ENCODE results near the gene ITGB5.

The ITGB5 gene

DNA sequence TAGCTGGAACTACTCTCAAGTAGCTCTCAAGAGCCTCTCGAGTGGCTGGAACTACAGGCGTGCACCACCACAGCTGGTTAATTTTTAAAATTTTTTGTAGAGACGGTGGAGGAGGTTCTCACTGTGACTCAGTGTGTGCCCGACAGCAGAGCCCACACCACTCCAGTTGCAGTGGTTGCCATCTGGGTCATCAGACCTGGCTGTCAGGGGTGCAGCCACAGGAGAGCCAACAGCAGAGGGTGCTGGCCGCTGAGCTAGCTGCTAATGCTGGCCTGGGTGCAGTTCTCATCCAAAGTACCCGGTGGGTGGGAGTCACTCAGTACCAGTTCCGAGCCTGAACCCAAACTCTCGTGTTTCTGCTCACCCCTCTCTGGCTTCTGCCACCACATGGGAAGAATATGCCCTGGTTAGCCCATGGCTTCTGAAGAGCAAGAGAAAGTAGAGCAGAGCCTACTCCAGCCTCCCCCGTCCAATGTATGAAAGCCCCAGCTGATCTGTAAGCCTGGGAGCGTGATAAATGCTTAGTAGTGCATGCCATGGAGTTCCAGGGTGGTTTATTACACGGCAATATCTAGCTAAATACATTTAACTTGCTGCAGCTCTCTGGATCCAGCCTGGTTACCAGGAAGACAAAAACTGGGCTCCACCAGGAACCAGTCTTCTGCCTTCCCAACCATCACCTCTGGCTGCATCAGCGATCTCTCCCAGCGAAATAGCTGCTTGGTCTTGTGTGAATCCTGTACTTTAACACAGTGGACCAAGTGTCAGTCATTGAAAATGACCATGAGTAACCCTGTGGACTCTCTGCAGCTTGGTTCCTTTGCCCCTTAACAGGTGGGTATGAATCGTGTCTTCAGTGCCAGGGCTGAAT, 139.8 kb downstream of the ITGB5 start:
- no peaks in the 10 kb centered on the region for H4K20me1 ChIP-seq (ENCODE audit: insufficient read depth, low read length)
- H3K9ac ChIP-seq (ENCODE audit: low read length) = no peak overlapping the region
- no peaks in the 10 kb centered on the region for H3K9me3 ChIP-seq (ENCODE audit: low read length)
- no peaks in the 10 kb centered on the region for H3K4me1 ChIP-seq (ENCODE audit: insufficient read depth, low read length, severe bottlenecking)
- H3K9me2 ChIP-seq (ENCODE audit: low read depth, low read length) = no peaks in the 10 kb centered on the region
- H3K79me2 ChIP-seq (ENCODE audit: insufficient read depth, low read length) = no peaks in the 10 kb centered on the region
- no peak overlapping the region for H3K27ac ChIP-seq (ENCODE audit: low read depth, low read length, poor library complexity, severe bottlenecking)
- no peak overlapping the region for H2AFZ ChIP-seq (ENCODE audit: low read length)
- no peaks in the 10 kb centered on the region for H3F3A ChIP-seq (ENCODE audit: insufficient read depth, low read length)
- peaks cover 44% of the 10 kb centered on the region for H3K36me3 ChIP-seq (ENCODE audit: insufficient read depth, low read length)
- TF ChIP-seq EZH2 (IDR thresholded peaks at IDR 0.05; ENCODE audit: borderline replicate concordance, low read length) = no peak
- TF ChIP-seq, protein P1, sequence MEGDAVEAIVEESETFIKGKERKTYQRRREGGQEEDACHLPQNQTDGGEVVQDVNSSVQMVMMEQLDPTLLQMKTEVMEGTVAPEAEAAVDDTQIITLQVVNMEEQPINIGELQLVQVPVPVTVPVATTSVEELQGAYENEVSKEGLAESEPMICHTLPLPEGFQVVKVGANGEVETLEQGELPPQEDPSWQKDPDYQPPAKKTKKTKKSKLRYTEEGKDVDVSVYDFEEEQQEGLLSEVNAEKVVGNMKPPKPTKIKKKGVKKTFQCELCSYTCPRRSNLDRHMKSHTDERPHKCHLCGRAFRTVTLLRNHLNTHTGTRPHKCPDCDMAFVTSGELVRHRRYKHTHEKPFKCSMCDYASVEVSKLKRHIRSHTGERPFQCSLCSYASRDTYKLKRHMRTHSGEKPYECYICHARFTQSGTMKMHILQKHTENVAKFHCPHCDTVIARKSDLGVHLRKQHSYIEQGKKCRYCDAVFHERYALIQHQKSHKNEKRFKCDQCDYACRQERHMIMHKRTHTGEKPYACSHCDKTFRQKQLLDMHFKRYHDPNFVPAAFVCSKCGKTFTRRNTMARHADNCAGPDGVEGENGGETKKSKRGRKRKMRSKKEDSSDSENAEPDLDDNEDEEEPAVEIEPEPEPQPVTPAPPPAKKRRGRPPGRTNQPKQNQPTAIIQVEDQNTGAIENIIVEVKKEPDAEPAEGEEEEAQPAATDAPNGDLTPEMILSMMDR (IDR thresholded peaks at IDR 0.05; ENCODE audit: low read length) = no peak
- H3K27me3 ChIP-seq (ENCODE audit: insufficient read depth, low read length) = no peaks in the 10 kb centered on the region
- no peak overlapping the region for H3K4me3 ChIP-seq (ENCODE audit: low read depth, low read length, poor library complexity, severe bottlenecking)
- H3K4me2 ChIP-seq (ENCODE audit: low read length) = no peak overlapping the region

- no peaks in the 10 kb centered on the region for H3F3A ChIP-seq (ENCODE audit: insufficient read depth, low read length)
- no peak overlapping the region for H2AFZ ChIP-seq (ENCODE audit: low read length)
- H3K4me2 ChIP-seq (ENCODE audit: low read length) = no peak overlapping the region
- H3K27ac ChIP-seq (ENCODE audit: low read depth, low read length, poor library complexity, severe bottlenecking) = no peak overlapping the region
- no peak overlapping the region for H3K4me3 ChIP-seq (ENCODE audit: low read depth, low read length, poor library complexity, severe bottlenecking)
- H3K79me2 ChIP-seq (ENCODE audit: insufficient read depth, low read length) = no peaks in the 10 kb centered on the region
- no peaks in the 10 kb centered on the region for H3K27me3 ChIP-seq (ENCODE audit: insufficient read depth, low read length)
- no peaks in the 10 kb centered on the region for H3K4me1 ChIP-seq (ENCODE audit: insufficient read depth, low read length, severe bottlenecking)
- TF ChIP-seq, protein P1 (IDR thresholded peaks at IDR 0.05; ENCODE audit: low read length) = no peak
- no peak for TF ChIP-seq EZH2 (IDR thresholded peaks at IDR 0.05; ENCODE audit: borderline replicate concordance, low read length)
- H3K9ac ChIP-seq (ENCODE audit: low read length) = no peak overlapping the region
- H3K9me3 ChIP-seq (ENCODE audit: low read length) = no peaks in the 10 kb centered on the region
- H3K9me2 ChIP-seq (ENCODE audit: low read depth, low read length) = no peaks in the 10 kb centered on the region
- no peaks in the 10 kb centered on the region for H4K20me1 ChIP-seq (ENCODE audit: insufficient read depth, low read length)
- H3K36me3 ChIP-seq (ENCODE audit: insufficient read depth, low read length) = peaks cover 60% of the 10 kb centered on the region
Measured at GRCh38 chr3:124745756-124746155, 141.4 kb downstream of the ITGB5 start.

GRCh38 chr3:124741027-124741426, 146.1 kb downstream of the ITGB5 start:
- no peaks in the 10 kb centered on the region for H4K20me1 ChIP-seq (ENCODE audit: insufficient read depth, low read length)
- peaks cover 92% of the 10 kb centered on the region for H3K36me3 ChIP-seq (ENCODE audit: insufficient read depth, low read length)
- TF ChIP-seq, protein P1 (IDR thresholded peaks at IDR 0.05; ENCODE audit: low read length) = no peak
- H2AFZ ChIP-seq (ENCODE audit: low read length) = no peak overlapping the region
- H3K27ac ChIP-seq (ENCODE audit: low read depth, low read length, poor library complexity, severe bottlenecking) = no peak overlapping the region
- no peaks in the 10 kb centered on the region for H3F3A ChIP-seq (ENCODE audit: insufficient read depth, low read length)
- no peaks in the 10 kb centered on the region for H3K9me2 ChIP-seq (ENCODE audit: low read depth, low read length)
- no peaks in the 10 kb centered on the region for H3K4me1 ChIP-seq (ENCODE audit: insufficient read depth, low read length, severe bottlenecking)
- H3K4me2 ChIP-seq (ENCODE audit: low read length) = no peak overlapping the region
- no peaks in the 10 kb centered on the region for H3K79me2 ChIP-seq (ENCODE audit: insufficient read depth, low read length)
- no peak overlapping the region for H3K4me3 ChIP-seq (ENCODE audit: low read depth, low read length, poor library complexity, severe bottlenecking)
- no peaks in the 10 kb centered on the region for H3K27me3 ChIP-seq (ENCODE audit: insufficient read depth, low read length)
- H3K9ac ChIP-seq (ENCODE audit: low read length) = no peak overlapping the region
- no peaks in the 10 kb centered on the region for H3K9me3 ChIP-seq (ENCODE audit: low read length)

Measured in OCI-LY1 (cell line).